Activated gamma-delta T cell (primary cell): ENCODE results near the gene OR4C16.

Experiments
- DNase-seq: peaks from one replicate; lab custom pipeline; 2025; lab: John Stamatoyannopoulos, UW
- total RNA-seq, 2 donors: gene quantifications; one replicate each; lab custom pipeline; 2026; lab: John Stamatoyannopoulos, UW

Gene OR4C16
- total RNA-seq, result 0 reads per million in 2 donors

DNA sequence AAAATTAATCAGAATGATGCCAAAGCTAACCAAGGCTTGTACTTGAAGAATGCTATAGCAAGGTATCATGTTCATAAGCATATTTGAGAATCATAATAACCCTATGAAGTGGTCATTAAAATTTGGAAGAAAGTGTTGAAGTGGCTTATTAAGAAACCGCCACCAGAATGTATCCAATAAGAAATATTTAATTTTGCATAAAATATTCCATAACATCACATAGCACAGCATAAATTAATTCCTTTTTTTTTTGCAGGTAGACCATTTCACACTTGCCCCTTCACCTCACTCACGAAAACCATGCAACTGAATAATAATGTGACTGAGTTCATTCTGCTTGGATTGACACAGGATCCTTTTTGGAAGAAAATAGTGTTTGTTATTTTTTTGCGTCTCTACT is at the start of gene OR4C16:
OR4C16 (plus strand) TSS at position 301 of the 400 bp plus-strand sequence; CDS start at position 301, 0 bp downstream.
- no peak for DNase-seq

GRCh38 chr11:55554169-55554568 is 17.8 kb upstream of the OR4C16 start, which contains the start of gene OR4C15:
Gene OR4C15, plus strand, starts transcription at chr11:55554469. Its CDS starts 0 bp downstream, at chr11:55554469.
- no peak for DNase-seq

DNA sequence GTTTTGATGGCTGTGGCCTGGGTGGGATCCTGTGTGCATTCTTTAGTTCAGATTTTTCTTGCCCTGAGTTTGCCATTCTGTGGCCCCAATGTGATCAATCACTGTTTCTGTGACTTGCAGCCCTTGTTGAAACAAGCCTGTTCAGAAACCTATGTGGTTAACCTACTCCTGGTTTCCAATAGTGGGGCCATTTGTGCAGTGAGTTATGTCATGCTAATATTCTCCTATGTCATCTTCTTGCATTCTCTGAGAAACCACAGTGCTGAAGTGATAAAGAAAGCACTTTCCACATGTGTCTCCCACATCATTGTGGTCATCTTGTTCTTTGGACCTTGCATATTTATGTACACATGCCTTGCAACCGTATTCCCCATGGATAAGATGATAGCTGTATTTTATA is 620 bp downstream of the OR4C16 start:
- no peak for DNase-seq

DNA sequence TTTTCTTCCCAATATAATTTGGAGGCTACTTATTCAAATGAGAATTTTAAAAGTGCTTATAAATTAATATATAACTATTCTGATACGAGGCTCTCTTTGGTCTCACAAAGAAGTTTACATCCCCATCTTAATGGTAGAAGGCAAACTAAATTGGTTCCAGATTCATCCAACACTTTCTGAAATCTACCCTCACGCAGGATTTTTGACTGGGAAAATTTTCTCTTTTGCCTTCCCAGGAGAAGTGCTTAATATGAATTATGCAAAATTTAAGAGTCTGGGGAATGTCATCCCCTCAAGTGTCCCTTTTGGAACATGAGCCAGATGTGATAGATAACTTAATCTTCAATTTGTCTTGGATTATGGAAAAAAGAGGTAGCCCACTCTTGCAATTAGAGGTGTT is 35.6 kb downstream of the OR4C16 start, which contains the start of gene OR4C11:
OR4C11 (minus strand) TSS at position 101 of the 400 bp plus-strand sequence. CDS start 3,272 bp downstream, outside the sequence.
- no peak for DNase-seq
